ENCODE data around the gene TNS1. TPM values are rescaled to one million over a fixed set of nuclear protein-coding genes. Genes with fewer than 3 reads are reported as not detected.

The TNS1 gene
- total RNA-seq, 6 experiments from 2014 or later, result 113 to 139 (median 126) TPM

GRCh38 chr2:217978536-217979150 lies 24.2 kb downstream of the TNS1 start:
- peaks cover 24% of the 10 kb centered on the region for H3K4me1 Mint-ChIP-seq (ENCODE audit: low read depth)
- no peak overlapping the region for H3K27ac Mint-ChIP-seq
- no peaks in the 10 kb centered on the region for H3K9me3 Mint-ChIP-seq
- peaks cover 18% of the 10 kb centered on the region for H3K36me3 Mint-ChIP-seq (ENCODE audit: low read depth)
- TF ChIP-seq, protein P1, sequence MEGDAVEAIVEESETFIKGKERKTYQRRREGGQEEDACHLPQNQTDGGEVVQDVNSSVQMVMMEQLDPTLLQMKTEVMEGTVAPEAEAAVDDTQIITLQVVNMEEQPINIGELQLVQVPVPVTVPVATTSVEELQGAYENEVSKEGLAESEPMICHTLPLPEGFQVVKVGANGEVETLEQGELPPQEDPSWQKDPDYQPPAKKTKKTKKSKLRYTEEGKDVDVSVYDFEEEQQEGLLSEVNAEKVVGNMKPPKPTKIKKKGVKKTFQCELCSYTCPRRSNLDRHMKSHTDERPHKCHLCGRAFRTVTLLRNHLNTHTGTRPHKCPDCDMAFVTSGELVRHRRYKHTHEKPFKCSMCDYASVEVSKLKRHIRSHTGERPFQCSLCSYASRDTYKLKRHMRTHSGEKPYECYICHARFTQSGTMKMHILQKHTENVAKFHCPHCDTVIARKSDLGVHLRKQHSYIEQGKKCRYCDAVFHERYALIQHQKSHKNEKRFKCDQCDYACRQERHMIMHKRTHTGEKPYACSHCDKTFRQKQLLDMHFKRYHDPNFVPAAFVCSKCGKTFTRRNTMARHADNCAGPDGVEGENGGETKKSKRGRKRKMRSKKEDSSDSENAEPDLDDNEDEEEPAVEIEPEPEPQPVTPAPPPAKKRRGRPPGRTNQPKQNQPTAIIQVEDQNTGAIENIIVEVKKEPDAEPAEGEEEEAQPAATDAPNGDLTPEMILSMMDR (IDR thresholded peaks at IDR 0.05), result no peak
- no peak for DNase-seq
- H3K27me3 Mint-ChIP-seq (ENCODE audit: insufficient read depth), result no peaks in the 10 kb centered on the region; the same call in 1 of the 2 replicates
- no peak overlapping the region; the same call in 1 of the 2 replicates for H3K4me3 Mint-ChIP-seq

DNA sequence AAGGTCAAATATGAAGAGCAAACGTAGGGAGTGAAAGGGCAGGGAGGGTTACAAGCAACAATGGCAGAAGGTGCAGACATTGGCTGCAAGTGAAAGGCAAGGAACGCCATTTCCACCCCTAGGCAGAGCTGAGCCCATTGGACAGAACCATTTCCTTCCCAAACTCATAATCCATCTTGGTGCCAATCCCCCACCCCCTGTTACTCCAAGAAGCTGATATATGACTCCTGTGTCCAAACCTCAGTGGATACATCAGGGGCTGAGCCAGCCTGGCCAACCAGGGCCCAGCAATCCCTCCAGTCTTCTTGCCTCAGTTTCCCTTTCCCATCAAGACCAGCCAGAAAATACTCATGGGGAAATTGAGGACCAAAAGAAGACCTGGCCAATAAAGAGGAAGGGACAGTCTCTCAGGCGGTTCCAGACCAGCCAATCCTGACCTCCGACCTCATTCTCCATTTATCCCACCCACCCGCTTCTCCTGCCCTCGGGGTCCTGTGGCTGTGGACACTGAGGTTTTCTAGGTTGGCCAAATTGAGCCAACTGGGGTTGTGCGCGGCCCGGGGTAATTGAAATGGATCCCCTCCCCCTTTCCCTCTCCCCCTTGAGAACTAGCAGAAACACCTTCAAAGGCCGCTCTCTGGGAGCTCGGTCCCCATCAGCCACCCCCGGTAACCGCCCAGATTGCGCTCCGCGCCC lies 24.8 kb downstream of the TNS1 start:
- Mint-ChIP-seq H3K4me3 (no peak overlapping the region), H3K4me1 (ENCODE audit: low read depth) (peaks cover 24% of the 10 kb centered on the region), H3K27me3 (ENCODE audit: insufficient read depth) (no peaks in the 10 kb centered on the region; the same call in none of the 2 replicates), H3K36me3 (ENCODE audit: low read depth) (peaks cover 18% of the 10 kb centered on the region), H3K9me3 (no peaks in the 10 kb centered on the region), H3K27ac (no peak overlapping the region)
- no peak for DNase-seq
- TF ChIP-seq, protein P1 (IDR thresholded peaks at IDR 0.05), result no peak

DNA sequence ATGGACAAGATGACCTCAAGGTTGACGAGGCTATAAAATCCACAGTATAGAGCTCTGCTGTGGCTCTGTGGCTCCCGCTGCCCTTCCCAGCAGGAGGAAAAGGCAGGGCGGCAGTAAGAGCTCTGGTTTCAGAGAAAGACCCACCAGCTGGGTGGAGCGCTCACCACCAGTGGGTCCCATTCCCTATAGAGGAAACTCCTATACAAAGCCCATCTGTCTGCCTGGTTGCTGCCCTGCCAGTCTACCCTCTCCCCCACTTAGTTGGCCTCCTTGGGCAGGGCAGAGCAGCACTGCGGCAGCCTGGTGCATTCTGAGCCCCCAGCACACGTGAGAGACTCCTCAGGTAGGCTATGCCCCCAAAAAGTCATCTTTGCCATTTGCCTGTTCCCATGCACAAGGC lies 26.5 kb downstream of the TNS1 start:
- no peak overlapping the region for H3K4me3 Mint-ChIP-seq
- no peaks in the 10 kb centered on the region for H3K9me3 Mint-ChIP-seq
- peaks cover 15% of the 10 kb centered on the region for H3K36me3 Mint-ChIP-seq (ENCODE audit: low read depth)
- DNase-seq, result no peak
- peaks cover 24% of the 10 kb centered on the region for H3K4me1 Mint-ChIP-seq (ENCODE audit: low read depth)
- no peaks in the 10 kb centered on the region; the same call in none of the 2 replicates for H3K27me3 Mint-ChIP-seq (ENCODE audit: insufficient read depth)
- TF ChIP-seq, protein P1 (IDR thresholded peaks at IDR 0.05), result no peak
- no peak overlapping the region for H3K27ac Mint-ChIP-seq

- H3K27me3 Mint-ChIP-seq (ENCODE audit: insufficient read depth), result no peaks in the 10 kb centered on the region; the same call in none of the 2 replicates
- H3K27ac Mint-ChIP-seq, result no peak overlapping the region
- DNase-seq, result no peak
- H3K9me3 Mint-ChIP-seq, result no peaks in the 10 kb centered on the region
- H3K36me3 Mint-ChIP-seq (ENCODE audit: low read depth), result peaks cover 22% of the 10 kb centered on the region
- TF ChIP-seq, protein P1 (IDR thresholded peaks at IDR 0.05), result no peak
- peaks cover 19% of the 10 kb centered on the region for H3K4me1 Mint-ChIP-seq (ENCODE audit: low read depth)
- H3K4me3 Mint-ChIP-seq, result no peak overlapping the region
These were observed 27.2 kb downstream of the TNS1 start for GRCh38 chr2:217975626-217976025.

- H3K4me1 Mint-ChIP-seq (ENCODE audit: low read depth), result peaks cover 19% of the 10 kb centered on the region
- TF ChIP-seq, protein P1 (IDR thresholded peaks at IDR 0.05), result no peak
- DNase-seq, result no peak
- no peak overlapping the region for H3K27ac Mint-ChIP-seq
- H3K4me3 Mint-ChIP-seq, result no peak overlapping the region
- no peaks in the 10 kb centered on the region; the same call in none of the 2 replicates for H3K27me3 Mint-ChIP-seq (ENCODE audit: insufficient read depth)
- peaks cover 4% of the 10 kb centered on the region; the same call in 1 of the 2 replicates for H3K9me3 Mint-ChIP-seq
- H3K36me3 Mint-ChIP-seq (ENCODE audit: low read depth), result peaks cover 33% of the 10 kb centered on the region
These were observed 28.3 kb downstream of the TNS1 start for GRCh38 chr2:217974389-217975005.

All from HFFc6 (cell line).